OCI-LY3 (cell line): ENCODE results near the gene HSD17B2.

ENCODE experiments used
- H2AFZ ChIP-seq: fragments of 200-600, 300-600 bp; shearing (Covaris generic); 2 replicates; pipeline ENCODE4 v1.6.0; 2014; ENCODE audit warnings: antibody characterized with exemption, low read depth, low read length
- H3K27ac ChIP-seq: fragments of 200-600, 300-600 bp; sonication (generic); 2 replicates; pipeline ENCODE4 v1.5.1; 2014; ENCODE audit warnings: mild to moderate bottlenecking, low read length, moderate library complexity, mixed read lengths
- H3K27me3 ChIP-seq: fragments of 200-600, 300-600 bp; sonication (generic); 2 replicates; pipeline ENCODE4 v1.6.1; 2014; ENCODE audit warnings: low read depth, low read length, mixed read lengths
- H3K36me3 ChIP-seq: fragments of 200-600, 300-600 bp; sonication (generic); replicated peaks from 2 replicates; pipeline ENCODE3; 2014; ENCODE audit warnings: low read depth, low read length, mixed read lengths
- H3K4me1 ChIP-seq: fragments of 300-600, 200-600 bp; sonication (generic); 2 replicates; pipeline ENCODE4 v1.6.1; 2014; ENCODE audit warnings: low read length, mixed read lengths
- H3K4me2 ChIP-seq: fragments of 200-600, 300-600 bp; sonication (generic); 2 replicates; pipeline ENCODE4 v1.6.1; 2014; ENCODE audit warnings: low read length, mixed read lengths
- H3K4me3 ChIP-seq: fragments of 300-600, 200-600 bp; sonication (generic); 2 replicates; pipeline ENCODE4 v1.5.1; 2014; ENCODE audit warnings: antibody characterized with exemption, mild to moderate bottlenecking, low read length, moderate library complexity
- H3K79me2 ChIP-seq: fragments of 300-600, 200-600 bp; shearing (Covaris generic); 2 replicates; pipeline ENCODE4 v1.6.1; 2014; ENCODE audit warnings: mild to moderate bottlenecking, low read length, mixed read lengths
- H3K9ac ChIP-seq: fragments of 300-600, 200-600 bp; shearing (Covaris generic); 2 replicates; pipeline ENCODE4 v1.6.0; 2014; ENCODE audit warnings: mild to moderate bottlenecking, low read length, moderate library complexity
- H3K9me3 ChIP-seq: fragments of 200-600, 300-600 bp; shearing (Covaris generic); 2 replicates; pipeline ENCODE4 v1.6.1; 2014; ENCODE audit warnings: low read length, mixed read lengths; ENCODE audit not compliant: insufficient read depth
- H4K20me1 ChIP-seq: fragments of 200-600, 300-600 bp; sonication (generic); 2 replicates; pipeline ENCODE4 v1.6.1; 2016; ENCODE audit warnings: low read length, mixed read lengths; ENCODE audit not compliant: insufficient read depth
- EZH2phosphoT487 ChIP-seq: fragments of 200-600 bp; shearing (Covaris generic); IDR thresholded peaks from 2 replicates; pipeline ENCODE4 v1.6.1; 2018; ENCODE audit warnings: antibody characterized with exemption, mixed run types, low read depth
- TF ChIP-seq, protein P1 (sequence below): fragments of 200-600, 300-600 bp; sonication (generic); IDR thresholded peaks from 2 replicates; pipeline ENCODE4 v1.5.1; 2014; ENCODE audit warnings: antibody characterized with exemption, low read length, low read depth

Gene HSD17B2

GRCh38 chr16:82055728-82056549 lies 20.9 kb downstream of the HSD17B2 start:
- no peak overlapping the region for H3K4me2 ChIP-seq
- peaks cover 52% of the 10 kb centered on the region for H3K27me3 ChIP-seq

DNA sequence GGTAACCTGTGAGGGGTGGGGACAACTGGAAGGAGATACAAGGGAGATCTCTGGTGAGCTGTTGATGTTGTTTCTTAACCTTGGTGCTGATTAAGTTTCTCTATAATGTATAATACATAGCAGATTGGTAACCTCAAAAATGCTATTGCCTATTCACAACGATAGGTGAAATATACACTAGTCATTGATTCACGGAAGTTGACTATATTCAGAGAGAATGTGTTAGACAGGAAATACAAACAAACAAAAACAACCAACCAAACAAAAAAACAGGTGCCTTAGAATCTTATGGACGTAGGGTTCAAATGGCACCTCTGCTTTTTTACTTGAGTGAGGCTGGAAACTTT lies 21.5 kb downstream of the HSD17B2 start:
- no peaks in the 10 kb centered on the region for H3K36me3 ChIP-seq
- no peak overlapping the region for H2AFZ ChIP-seq
- TF ChIP-seq, protein P1, sequence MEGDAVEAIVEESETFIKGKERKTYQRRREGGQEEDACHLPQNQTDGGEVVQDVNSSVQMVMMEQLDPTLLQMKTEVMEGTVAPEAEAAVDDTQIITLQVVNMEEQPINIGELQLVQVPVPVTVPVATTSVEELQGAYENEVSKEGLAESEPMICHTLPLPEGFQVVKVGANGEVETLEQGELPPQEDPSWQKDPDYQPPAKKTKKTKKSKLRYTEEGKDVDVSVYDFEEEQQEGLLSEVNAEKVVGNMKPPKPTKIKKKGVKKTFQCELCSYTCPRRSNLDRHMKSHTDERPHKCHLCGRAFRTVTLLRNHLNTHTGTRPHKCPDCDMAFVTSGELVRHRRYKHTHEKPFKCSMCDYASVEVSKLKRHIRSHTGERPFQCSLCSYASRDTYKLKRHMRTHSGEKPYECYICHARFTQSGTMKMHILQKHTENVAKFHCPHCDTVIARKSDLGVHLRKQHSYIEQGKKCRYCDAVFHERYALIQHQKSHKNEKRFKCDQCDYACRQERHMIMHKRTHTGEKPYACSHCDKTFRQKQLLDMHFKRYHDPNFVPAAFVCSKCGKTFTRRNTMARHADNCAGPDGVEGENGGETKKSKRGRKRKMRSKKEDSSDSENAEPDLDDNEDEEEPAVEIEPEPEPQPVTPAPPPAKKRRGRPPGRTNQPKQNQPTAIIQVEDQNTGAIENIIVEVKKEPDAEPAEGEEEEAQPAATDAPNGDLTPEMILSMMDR = no peak
- no peak for TF ChIP-seq EZH2phosphoT487
- no peak overlapping the region for H3K9ac ChIP-seq
- H3K4me1 ChIP-seq = no peaks in the 10 kb centered on the region
- H3K27me3 ChIP-seq = peaks cover 52% of the 10 kb centered on the region
- H4K20me1 ChIP-seq = no peaks in the 10 kb centered on the region
- H3K27ac ChIP-seq = no peak overlapping the region
- H3K9me3 ChIP-seq = no peaks in the 10 kb centered on the region
- no peak overlapping the region for H3K4me3 ChIP-seq
- H3K79me2 ChIP-seq = no peaks in the 10 kb centered on the region
- H3K4me2 ChIP-seq = no peak overlapping the region

More at GRCh38 chr16:82055728-82056549, 20.9 kb downstream of the HSD17B2 start:
- Histone ChIP-seq H3K4me1 (no peaks in the 10 kb centered on the region), H3K79me2 (no peaks in the 10 kb centered on the region), H3K4me3 (no peak overlapping the region), H3K9me3 (no peaks in the 10 kb centered on the region), H3K36me3 (no peaks in the 10 kb centered on the region), H3K9ac (no peak overlapping the region), H3K27ac (no peak overlapping the region), H4K20me1 (no peaks in the 10 kb centered on the region), H2AFZ (no peak overlapping the region)
- TF ChIP-seq EZH2phosphoT487 = no peak
- TF ChIP-seq, protein P1 = no peak

DNA sequence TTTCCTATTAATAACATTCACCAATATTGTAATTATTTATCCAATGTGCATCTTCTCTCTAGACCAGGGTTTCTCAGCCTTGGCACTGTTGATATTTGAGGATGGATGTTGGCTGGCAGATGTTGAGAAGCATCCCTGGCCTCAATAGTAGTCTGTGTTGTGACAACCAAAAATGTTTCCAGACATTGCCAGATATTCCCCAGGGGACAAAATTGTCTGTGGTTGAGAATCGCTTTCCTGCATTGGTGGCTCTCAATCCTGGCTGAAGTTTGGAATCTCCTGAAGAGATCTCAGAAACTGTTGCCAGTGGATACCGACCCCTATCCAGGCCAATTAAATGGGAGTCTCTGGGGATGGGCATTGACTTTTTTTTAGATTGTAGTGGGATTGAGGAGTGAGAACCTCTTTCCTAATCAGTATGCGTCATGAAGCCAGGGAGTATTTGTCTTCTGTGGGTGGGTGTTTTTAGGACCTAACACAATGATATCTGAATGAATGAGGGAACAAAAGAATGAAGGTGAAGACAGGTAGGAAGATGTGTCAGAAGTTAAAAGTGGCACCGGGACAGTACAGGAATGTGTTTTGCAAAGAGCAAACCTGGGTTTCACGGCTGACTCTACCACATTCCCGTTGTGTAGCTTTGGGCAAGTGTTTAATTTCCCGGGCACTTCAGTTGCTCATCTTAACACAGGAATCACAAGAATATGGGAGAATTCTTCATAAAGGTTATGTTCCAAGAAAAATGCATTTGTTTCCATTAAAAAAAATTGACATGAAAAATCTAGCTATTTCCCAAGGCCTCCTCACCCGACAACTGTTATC lies 24.3 kb downstream of the HSD17B2 start:
- no peak overlapping the region for H3K4me3 ChIP-seq
- TF ChIP-seq, protein P1 = no peak
- TF ChIP-seq EZH2phosphoT487 = no peak
- H2AFZ ChIP-seq = no peak overlapping the region
- no peaks in the 10 kb centered on the region for H3K9me3 ChIP-seq
- no peaks in the 10 kb centered on the region for H3K4me1 ChIP-seq
- H3K4me2 ChIP-seq = no peak overlapping the region
- H3K27ac ChIP-seq = no peak overlapping the region
- H3K27me3 ChIP-seq = peaks cover 47% of the 10 kb centered on the region
- no peaks in the 10 kb centered on the region for H3K36me3 ChIP-seq
- H4K20me1 ChIP-seq = no peaks in the 10 kb centered on the region
- H3K79me2 ChIP-seq = no peaks in the 10 kb centered on the region
- H3K9ac ChIP-seq = no peak overlapping the region

GRCh38 chr16:82059983-82060421 lies 24.9 kb downstream of the HSD17B2 start:
- Histone ChIP-seq H3K4me2 (no peak overlapping the region), H2AFZ (no peak overlapping the region), H3K9ac (no peak overlapping the region), H3K27me3 (peaks cover 53% of the 10 kb centered on the region), H3K36me3 (no peaks in the 10 kb centered on the region), H3K9me3 (no peaks in the 10 kb centered on the region), H4K20me1 (no peaks in the 10 kb centered on the region), H3K4me1 (no peaks in the 10 kb centered on the region), H3K4me3 (no peak overlapping the region), H3K79me2 (no peaks in the 10 kb centered on the region), H3K27ac (no peak overlapping the region)
- TF ChIP-seq, protein P1 = no peak
- TF ChIP-seq EZH2phosphoT487 = no peak
